CD4-positive, alpha-beta T cell (primary cell): ENCODE measurements around the gene MTNR1A. TPM values are rescaled to one million over a fixed set of nuclear protein-coding genes. Genes with fewer than 3 reads are reported as not detected.

Experiments used
- ATAC-seq: fragments of 200-7000 bp; cut with Tn5 transposase; one replicate; pipeline ENCODE4 v1.10.0; 2022; ENCODE audit warnings: mild to moderate bottlenecking; ENCODE audit not compliant: poor library complexity
- CTCF ChIA-PET: fragments of 350-600 bp; sonication (Branson Sonifier 250); formaldehyde crosslinking; loops from one replicate; lab custom pipeline; 2021; ENCODE audit warnings: antibody characterized with exemption, inconsistent platforms; lab: Charles Lee
- POLR2A ChIA-PET: fragments of 350-600 bp; sonication (Branson Sonifier 250); formaldehyde crosslinking; loops from one replicate; lab custom pipeline; 2021; ENCODE audit warnings: antibody characterized with exemption, inconsistent platforms; lab: Charles Lee
- DNase-seq, 14 experiments: peaks; one replicate each; pipeline ENCODE4 v3.0.0-alpha.2; 2013 to 2020; ENCODE audit warnings: mixed read lengths in 2 of 14
- H3K27ac ChIP-seq, 2 donors: one replicate each; pipeline versions ENCODE4 v1.5.1 to v1.7.0; 2013; ENCODE audit warnings: low read length in 2 of 2, low read depth in 1 of 2, mild to moderate bottlenecking in 1 of 2
- H3K27me3 ChIP-seq, 2 experiments: 1 replicate in 1 of 2; 2 replicates in 1 of 2; pipeline versions ENCODE4 v1.6.1 to v1.7.0; 2013; ENCODE audit warnings: low read length in 2 of 2, control low read depth in 1 of 2, mild to moderate bottlenecking in 1 of 2, moderate library complexity in 1 of 2; ENCODE audit not compliant: insufficient read depth in 2 of 2, control insufficient read depth in 1 of 2
- H3K36me3 ChIP-seq: one replicate; pipeline ENCODE4 v1.6.1; 2013; ENCODE audit warnings: low read length, control low read depth; ENCODE audit not compliant: insufficient read depth
- H3K4me1 ChIP-seq: one replicate; pipeline ENCODE4 v1.6.1; 2013; ENCODE audit warnings: low read length, control low read depth; ENCODE audit not compliant: insufficient read depth
- H3K4me3 ChIP-seq: one replicate; pipeline ENCODE4 v1.5.1; 2013; ENCODE audit warnings: mild to moderate bottlenecking, low read length, moderate library complexity
- H3K9me3 ChIP-seq, 2 experiments: 1 replicate in 1 of 2; 2 replicates in 1 of 2; pipeline versions ENCODE4 v1.6.1 to v1.7.0; 2013; ENCODE audit warnings: low read length in 2 of 2, mild to moderate bottlenecking in 2 of 2, control low read depth in 1 of 2, moderate library complexity in 1 of 2; ENCODE audit not compliant: control insufficient read depth in 1 of 2, insufficient read depth in 1 of 2
- H3K27ac Mint-ChIP-seq: one replicate; pipeline ENCODE4 v1.8.0; 2020; ENCODE audit warnings: mixed read lengths
- H3K27me3 Mint-ChIP-seq: one replicate; pipeline ENCODE4 v1.8.0; 2021; ENCODE audit warnings: mixed read lengths
- H3K36me3 Mint-ChIP-seq: one replicate; pipeline ENCODE4 v1.8.0; 2021; ENCODE audit warnings: low read depth, mixed read lengths
- H3K4me1 Mint-ChIP-seq: one replicate; pipeline ENCODE4 v1.8.0; 2021; ENCODE audit warnings: low read depth, mixed read lengths
- H3K4me3 Mint-ChIP-seq: one replicate; pipeline ENCODE4 v1.8.0; 2020; ENCODE audit warnings: mild to moderate bottlenecking, mixed read lengths
- H3K9me3 Mint-ChIP-seq: one replicate; pipeline ENCODE4 v1.8.0; 2020; ENCODE audit warnings: mixed read lengths
- intact Hi-C, 2 experiments: fragments of 100-400 bp; cut with DNase I in 1 of 2; cut with micrococcal nuclease in 1 of 2; formaldehyde crosslinking; loops; one replicate each; pipeline versions ENCODE4 v1.15.1 to v1.9.0; 2023 to 2025; cut with DNase I, micrococcal nuclease
- polyA plus RNA-seq, 2 donors: library from polyadenylated mRNA; unstranded; fragments of 120-200 nt; gene quantifications; one replicate each; pipeline ENCODE4 v1.2.1, GENCODE V29; 2013
- total RNA-seq, 174 experiments: library from RNA in 2 of 174; stranded (reverse) in 2 of 174; gene quantifications; one replicate each; pipeline ENCODE4 v1.2.3 and lab custom pipeline; 2021 to 2026
- TF ChIP-seq, protein P1 (sequence below): fragments of 200-600 bp; IDR thresholded peaks from one replicate; pipeline ENCODE4 v1.8.0; 2022; ENCODE audit warnings: antibody characterized with exemption, mild to moderate bottlenecking

The MTNR1A gene
- total RNA-seq (not detected), total RNA-seq (lab: John Stamatoyannopoulos, UW) (0 to 0.11 (median 0) reads per million in 172 experiments)
- polyA plus RNA-seq (2013, experiment 1 of 2), result not detected
- not detected for polyA plus RNA-seq (2013, experiment 2 of 2)

DNA sequence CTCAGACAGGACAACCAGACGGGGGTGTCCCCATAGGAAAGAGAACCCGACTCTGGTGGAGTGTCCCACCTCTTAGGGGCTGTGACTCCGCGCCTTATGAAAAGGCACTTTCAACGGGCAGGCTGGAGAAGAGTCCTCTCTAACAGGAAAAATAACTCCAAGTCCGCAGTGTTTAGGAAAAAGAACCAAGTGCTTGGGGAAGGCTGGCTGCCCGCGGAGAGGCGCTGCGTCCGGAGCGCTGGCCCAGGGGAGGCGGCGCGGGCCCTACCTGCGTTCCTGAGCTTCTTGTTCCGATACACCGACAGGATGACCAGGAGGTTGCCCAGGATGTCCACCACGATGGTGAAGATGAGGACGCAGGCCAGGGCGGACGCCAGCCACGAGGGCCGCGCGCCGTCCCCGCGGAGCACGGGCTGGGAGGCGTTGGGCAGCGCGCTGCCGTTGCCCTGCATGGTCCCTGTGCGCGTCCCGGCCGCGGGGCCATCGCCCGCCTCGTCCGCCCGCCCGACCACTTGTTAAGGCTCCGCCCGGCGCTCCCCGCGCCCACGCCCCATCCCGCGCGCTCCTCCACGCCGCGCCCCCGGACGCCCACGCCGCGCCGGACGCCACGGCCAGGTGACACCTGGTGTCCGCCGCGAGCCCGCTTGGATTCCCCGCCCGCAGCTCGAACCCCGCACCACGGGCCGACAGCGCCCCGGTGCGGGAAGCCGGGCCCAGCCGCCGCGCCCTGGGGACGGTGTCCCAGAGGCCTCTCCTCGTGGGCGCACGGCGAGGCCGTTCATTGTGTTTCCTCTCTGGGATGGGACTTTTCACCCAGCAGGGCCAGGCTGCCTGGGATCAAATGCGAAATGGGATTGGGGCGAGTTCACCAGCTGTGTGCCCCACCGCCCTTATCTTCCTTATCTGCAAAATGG, at the start of gene MTNR1A:
Gene MTNR1A (minus strand): TSS at position 654 of the 914 bp plus-strand sequence. CDS start 202 bp downstream, at position 452.
- no peaks in the 10 kb centered on the region for H3K9me3 Mint-ChIP-seq
- Histone ChIP-seq H3K9me3 (peaks cover 0 to 7% of the 10 kb centered on the region in 2 experiments), H3K4me3 (no peak within 1 kb of the TSS), H3K27me3 (peaks cover 13 to 22% of the 10 kb centered on the region in 2 experiments), H3K4me1 (no peaks in the 10 kb centered on the region), H3K36me3 (no peaks in the 10 kb centered on the region), H3K27ac (no peak within 1 kb of the TSS)
- DNase-seq (no peak), ATAC-seq (no peak)
- POLR2A ChIA-PET, result no interaction called here
- TF ChIP-seq, protein P1, sequence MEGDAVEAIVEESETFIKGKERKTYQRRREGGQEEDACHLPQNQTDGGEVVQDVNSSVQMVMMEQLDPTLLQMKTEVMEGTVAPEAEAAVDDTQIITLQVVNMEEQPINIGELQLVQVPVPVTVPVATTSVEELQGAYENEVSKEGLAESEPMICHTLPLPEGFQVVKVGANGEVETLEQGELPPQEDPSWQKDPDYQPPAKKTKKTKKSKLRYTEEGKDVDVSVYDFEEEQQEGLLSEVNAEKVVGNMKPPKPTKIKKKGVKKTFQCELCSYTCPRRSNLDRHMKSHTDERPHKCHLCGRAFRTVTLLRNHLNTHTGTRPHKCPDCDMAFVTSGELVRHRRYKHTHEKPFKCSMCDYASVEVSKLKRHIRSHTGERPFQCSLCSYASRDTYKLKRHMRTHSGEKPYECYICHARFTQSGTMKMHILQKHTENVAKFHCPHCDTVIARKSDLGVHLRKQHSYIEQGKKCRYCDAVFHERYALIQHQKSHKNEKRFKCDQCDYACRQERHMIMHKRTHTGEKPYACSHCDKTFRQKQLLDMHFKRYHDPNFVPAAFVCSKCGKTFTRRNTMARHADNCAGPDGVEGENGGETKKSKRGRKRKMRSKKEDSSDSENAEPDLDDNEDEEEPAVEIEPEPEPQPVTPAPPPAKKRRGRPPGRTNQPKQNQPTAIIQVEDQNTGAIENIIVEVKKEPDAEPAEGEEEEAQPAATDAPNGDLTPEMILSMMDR, result no peak
- H3K4me1 Mint-ChIP-seq, result no peaks in the 10 kb centered on the region
- H3K27ac Mint-ChIP-seq, result no peak within 1 kb of the TSS
- H3K4me3 Mint-ChIP-seq, result no peak within 1 kb of the TSS
- CTCF ChIA-PET, result no interaction called here
- no peaks in the 10 kb centered on the region for H3K36me3 Mint-ChIP-seq
- intact Hi-C loops, result no loop called here
- H3K27me3 Mint-ChIP-seq, result peaks cover 37% of the 10 kb centered on the region

DNA sequence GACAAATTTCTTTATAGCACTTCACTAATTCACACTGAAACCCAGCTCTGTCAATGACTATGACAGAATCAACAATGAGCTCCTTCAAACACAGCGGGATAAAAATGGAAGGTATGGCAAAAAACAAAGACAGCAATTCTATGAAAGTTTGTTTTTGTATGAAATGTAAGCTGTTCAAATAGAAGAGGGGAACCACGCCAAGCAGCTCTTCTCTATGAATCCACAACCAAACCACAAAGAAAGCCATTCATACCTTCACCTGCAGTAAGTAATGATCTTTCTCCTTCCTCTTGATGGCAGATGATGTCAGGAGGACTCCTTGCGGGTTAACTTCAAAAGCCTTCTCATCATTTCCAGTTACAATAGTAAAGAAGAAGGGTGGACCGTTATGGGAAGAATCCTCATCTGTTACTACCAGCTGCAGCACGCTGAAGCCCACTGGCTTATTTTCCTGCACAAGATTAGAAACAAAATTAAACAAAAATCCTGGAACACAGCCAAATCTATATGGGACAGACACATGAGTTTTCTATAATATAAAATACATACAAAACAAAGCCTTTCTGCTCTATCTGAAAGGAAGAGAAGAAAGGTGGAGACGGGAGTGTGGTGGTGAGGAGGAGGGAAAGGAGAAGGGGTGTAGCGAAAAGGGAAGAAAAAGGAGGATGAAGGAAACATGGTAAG, 48.9 kb upstream of the MTNR1A start:
- H3K27me3 Mint-ChIP-seq, result no peaks in the 10 kb centered on the region
- H3K36me3 Mint-ChIP-seq, result no peaks in the 10 kb centered on the region
- H3K27ac ChIP-seq, result no peak overlapping the region
- no peaks in the 10 kb centered on the region for H3K9me3 ChIP-seq
- TF ChIP-seq, protein P1, result no peak
- ChIA-PET POLR2A (no interaction called here), CTCF (no interaction called here)
- DNase-seq (no peak), ATAC-seq (no peak)
- no peaks in the 10 kb centered on the region for H3K36me3 ChIP-seq
- H3K4me1 ChIP-seq, result no peaks in the 10 kb centered on the region
- peaks cover 3% of the 10 kb centered on the region for H3K9me3 Mint-ChIP-seq
- H3K27me3 ChIP-seq, result no peaks in the 10 kb centered on the region
- no peak overlapping the region for H3K27ac Mint-ChIP-seq
- no peak overlapping the region for H3K4me3 ChIP-seq
- intact Hi-C loops, result no loop called here
- no peaks in the 10 kb centered on the region for H3K4me1 Mint-ChIP-seq
- H3K4me3 Mint-ChIP-seq, result no peak overlapping the region

DNA sequence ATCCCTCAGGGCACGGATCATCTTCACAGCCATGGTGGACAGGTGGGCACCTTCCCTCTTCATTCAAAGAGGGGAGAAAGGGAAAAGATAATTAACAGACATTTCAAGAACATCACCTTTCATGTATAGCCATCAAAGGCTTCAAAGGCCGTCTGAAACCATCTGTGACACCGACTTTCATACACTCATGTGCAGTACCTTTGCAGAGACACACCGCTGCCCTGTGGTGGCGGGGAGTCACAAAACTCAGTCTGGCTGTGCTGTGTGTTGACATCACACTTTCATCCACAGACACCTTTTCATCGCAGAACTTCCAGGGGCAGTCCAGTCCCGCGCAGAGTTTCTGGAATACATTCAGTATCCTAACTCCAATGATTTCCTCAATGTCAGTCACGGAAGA, 47.6 kb upstream of the MTNR1A start:
- no peaks in the 10 kb centered on the region for H3K4me1 ChIP-seq
- no peak for ATAC-seq
- no peak overlapping the region for H3K4me3 Mint-ChIP-seq
- ChIA-PET CTCF (no interaction called here), POLR2A (no interaction called here)
- peaks cover 3% of the 10 kb centered on the region for H3K9me3 Mint-ChIP-seq
- TF ChIP-seq, protein P1, result no peak
- intact Hi-C loops, result no loop called here
- no peak overlapping the region for H3K27ac Mint-ChIP-seq
- H3K36me3 Mint-ChIP-seq, result no peaks in the 10 kb centered on the region
- no peaks in the 10 kb centered on the region for H3K27me3 ChIP-seq
- no peaks in the 10 kb centered on the region for H3K36me3 ChIP-seq
- H3K27me3 Mint-ChIP-seq, result no peaks in the 10 kb centered on the region
- H3K9me3 ChIP-seq, result peaks cover 0 to 4% of the 10 kb centered on the region in 2 experiments
- H3K4me1 Mint-ChIP-seq, result no peaks in the 10 kb centered on the region
- no peak overlapping the region for H3K4me3 ChIP-seq
- no peak overlapping the region for H3K27ac ChIP-seq
- DNase-seq, result no peak
